ENCODE results near the gene CFI. TPM values are rescaled to one million over a fixed set of nuclear protein-coding genes. Genes with fewer than 3 reads are reported as not detected.

Gene CFI
- total and polyA plus RNA-seq, 2 of the 8 experiments (the other 6 are each of a cell fraction or from before 2014, with no cell fraction given) = not detected

GRCh38 chr4:109708990-109709389 is 92.8 kb downstream of the CFI start:
- Histone ChIP-seq H3K9ac (replicated peaks in 1 of 4; ENCODE audit: extremely low read depth in 1 of 4, low read depth in 3 of 4, low read length in 3 of 4) (no peak overlapping the region), H2BK12ac (ENCODE audit: low read depth, low read length) (no peak overlapping the region), H3K27me3 (replicated peaks in 1 of 4; ENCODE audit: control insufficient read depth in 3 of 4, extremely low read depth in 1 of 4, insufficient read depth in 3 of 4, low read length in 3 of 4) (no peaks in the 10 kb centered on the region), H4K8ac (ENCODE audit: extremely low read depth, insufficient read depth, low read length) (no peak overlapping the region), H2AK5ac (ENCODE audit: low read depth, low read length) (no peak overlapping the region), H3K79me2 (ENCODE audit: control insufficient read depth in 1 of 2, insufficient read depth in 2 of 2, low read length in 2 of 2) (no peaks in the 10 kb centered on the region), H4K5ac (ENCODE audit: insufficient read length, low read depth, low read length) (no peak overlapping the region), H3K9me3 (ENCODE audit: insufficient read depth in 2 of 2, low read depth in 1 of 2, low read length in 1 of 2) (no peaks in the 10 kb centered on the region), H3K23ac (ENCODE audit: insufficient read length) (no peak overlapping the region), H3K4me2 (ENCODE audit: insufficient read depth in 1 of 2, low read depth in 2 of 2, low read length in 2 of 2) (no peak overlapping the region), H3K18ac (ENCODE audit: extremely low read depth, low read length) (no peak overlapping the region), H2BK5ac (ENCODE audit: low read depth, low read length) (no peak overlapping the region), H3K4me3 (ENCODE audit: extremely low read depth in 1 of 4, insufficient read depth in 2 of 4, low read depth in 3 of 4, low read length in 4 of 4) (no peak overlapping the region), H2AFZ (ENCODE audit: low read length) (no peak overlapping the region), H3K56ac (replicated peaks; ENCODE audit: insufficient read length, low read depth, low read length) (no peak overlapping the region), H4K20me1 (replicated peaks in 1 of 2; ENCODE audit: control insufficient read depth in 1 of 2, insufficient read depth in 2 of 2, low read length in 2 of 2) (no peaks in the 10 kb centered on the region), H2BK15ac (ENCODE audit: low read length) (no peak overlapping the region), H3K4ac (replicated peaks; ENCODE audit: insufficient read length, low read depth, low read length) (no peak overlapping the region), H2BK120ac (replicated peaks; ENCODE audit: low read depth, low read length) (no peak overlapping the region), H2BK20ac (ENCODE audit: low read length) (no peak overlapping the region), H3K27ac (ENCODE audit: low read depth, low read length) (no peak overlapping the region), H3K23me2 (ENCODE audit: low read depth, low read length) (no peaks in the 10 kb centered on the region), H3K79me1 (ENCODE audit: low read depth, low read length) (no peaks in the 10 kb centered on the region), H3K14ac (ENCODE audit: insufficient read length) (no peak overlapping the region), H4K91ac (replicated peaks; ENCODE audit: insufficient read length, low read length) (no peak overlapping the region), H3K36me3 (ENCODE audit: control insufficient read depth in 2 of 4, insufficient read depth in 4 of 4, low read length in 3 of 4) (peaks cover 0 to 33% (median 12%) of the 10 kb centered on the region in 4 experiments; a peak in 6 of 8 replicates), H3K4me1 (replicated peaks in 1 of 4; ENCODE audit: control insufficient read depth in 3 of 4, insufficient read depth in 4 of 4, low read length in 3 of 4) (no peaks in the 10 kb centered on the region)
- CTCF ChIA-PET (ENCODE audit: partially characterized antibody) = interaction anchor here (0.6 to 1.2 kb wide), 3 partner anchors 34 to 134 kb away, joined by 3 read pairs; no protein-coding TSS in a partner anchor
- TF ChIP-seq E2F6 (IDR thresholded peaks at IDR 0.05) = no peak
- no peak for TF ChIP-seq SP2 (IDR thresholded peaks at IDR 0.05; ENCODE audit: low read length)
- TF ChIP-seq SUZ12 (IDR thresholded peaks at IDR 0.05; ENCODE audit: low read length) = no peak
- TF ChIP-seq SIN3A (conservative IDR thresholded peaks at IDR 0.05 in 1 of 2, IDR thresholded peaks at IDR 0.05 in 1 of 2; ENCODE audit: low read depth in 1 of 2, low read length in 2 of 2) = no peak
- TF ChIP-seq SP1 (IDR thresholded peaks at IDR 0.05; ENCODE audit: low read depth, low read length) = no peak
- POLR2A ChIA-PET (ENCODE audit: partially characterized antibody) = interaction anchor here (1.0 kb wide), 1 partner anchor 106 kb away, joined by 3 read pairs; the partner anchor contains the start of gene GAR1
- 100% methylated on average over 1 of the region's 1 CpG; no CpG with 5 or more reads in 1 of the 2 experiments for WGBS, 2 experiments (ENCODE audit: extremely low coverage in 1 of 2, insufficient coverage in 1 of 2, insufficient read length in 1 of 2, insufficient replicate concordance in 2 of 2, low coverage in 1 of 2, low lambda C conversion rate in 2 of 2, missing lambda C conversion rate in 1 of 2)
- DNase-seq (ENCODE audit: low read depth in 1 of 2, low spot score in 2 of 2) (no peak), FAIRE-seq (no peak)

All from H1 (cell line).